GM10847 (cell line): ENCODE results near the gene ODF2L.

Source experiments
- POLR2A ChIP-seq: IDR thresholded peaks from 2 replicates; pipeline ENCODE4 v1.6.1; 2011; ENCODE audit not compliant: insufficient read length; ENCODE audit errors: extremely low read depth

Gene ODF2L, protein sequence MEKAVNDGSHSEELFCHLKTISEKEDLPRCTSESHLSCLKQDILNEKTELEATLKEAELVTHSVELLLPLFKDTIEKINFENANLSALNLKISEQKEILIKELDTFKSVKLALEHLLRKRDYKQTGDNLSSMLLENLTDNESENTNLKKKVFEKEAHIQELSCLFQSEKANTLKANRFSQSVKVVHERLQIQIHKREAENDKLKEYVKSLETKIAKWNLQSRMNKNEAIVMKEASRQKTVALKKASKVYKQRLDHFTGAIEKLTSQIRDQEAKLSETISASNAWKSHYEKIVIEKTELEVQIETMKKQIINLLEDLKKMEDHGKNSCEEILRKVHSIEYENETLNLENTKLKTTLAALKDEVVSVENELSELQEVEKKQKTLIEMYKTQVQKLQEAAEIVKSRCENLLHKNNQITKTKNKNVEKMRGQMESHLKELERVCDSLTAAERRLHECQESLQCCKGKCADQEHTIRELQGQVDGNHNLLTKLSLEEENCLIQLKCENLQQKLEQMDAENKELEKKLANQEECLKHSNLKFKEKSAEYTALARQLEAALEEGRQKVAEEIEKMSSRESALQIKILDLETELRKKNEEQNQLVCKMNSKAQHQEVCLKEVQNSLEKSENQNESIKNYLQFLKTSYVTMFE

DNA sequence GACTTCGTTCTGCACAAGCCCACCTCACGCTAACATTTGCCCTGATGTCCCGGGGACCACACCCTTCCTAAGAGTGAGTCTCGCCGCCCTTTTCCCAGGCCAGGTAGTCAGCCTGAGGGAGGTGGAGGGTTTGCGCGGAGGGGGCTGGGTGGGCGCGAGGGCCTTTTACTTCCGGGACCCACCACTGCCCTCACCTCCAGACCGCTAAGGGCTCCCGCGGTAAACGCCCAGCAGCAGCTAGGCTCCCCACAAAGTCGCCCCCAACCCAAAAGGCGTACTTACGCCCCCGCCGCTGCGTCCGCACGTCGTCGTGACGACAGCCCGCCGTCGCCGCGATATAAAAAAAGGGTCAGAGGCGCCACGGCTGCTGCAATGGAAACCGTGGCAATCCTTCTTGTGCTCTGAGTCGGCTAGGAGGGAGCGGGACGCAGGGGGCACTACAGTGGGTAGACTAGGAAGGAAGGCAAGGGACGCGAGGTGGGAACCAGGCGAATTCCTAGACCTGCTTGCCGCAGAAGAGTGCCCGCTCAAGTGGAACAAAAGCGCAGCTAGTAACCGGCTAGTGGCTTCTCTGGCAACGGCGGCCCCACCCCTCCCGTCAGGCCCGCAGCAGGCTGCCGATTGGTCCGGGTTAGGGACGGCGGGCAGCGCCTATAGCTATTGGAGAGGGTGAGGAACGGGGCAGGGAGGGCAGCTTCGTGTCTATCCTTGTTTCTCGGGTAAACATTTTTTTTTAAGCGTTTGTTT is at the start of gene ODF2L:
TSS of gene ODF2L (minus strand) at position 573 of the 747 bp plus-strand sequence. CDS start 9,296 bp downstream, outside the sequence.
- no peak for TF ChIP-seq POLR2A

DNA sequence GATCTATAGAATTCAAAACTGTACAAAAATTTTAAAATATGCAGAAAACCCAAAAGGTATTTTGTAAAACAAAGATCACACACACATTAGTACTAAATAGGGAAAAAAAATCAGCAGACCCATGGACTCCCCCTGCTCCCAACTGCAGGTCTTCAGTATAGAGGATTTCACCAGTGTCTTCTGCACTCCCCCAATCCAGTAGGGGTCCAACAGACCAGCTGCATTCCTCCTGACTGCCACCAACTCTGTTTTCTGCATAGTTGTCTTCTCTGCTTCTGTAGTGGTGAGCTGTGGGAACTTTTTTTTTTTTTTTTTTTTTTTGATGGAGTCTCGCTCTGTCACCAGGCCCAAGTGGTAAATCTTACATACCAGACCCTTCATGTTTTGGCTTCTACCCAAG is 49.8 kb upstream of the ODF2L start:
- TF ChIP-seq POLR2A = no peak

DNA sequence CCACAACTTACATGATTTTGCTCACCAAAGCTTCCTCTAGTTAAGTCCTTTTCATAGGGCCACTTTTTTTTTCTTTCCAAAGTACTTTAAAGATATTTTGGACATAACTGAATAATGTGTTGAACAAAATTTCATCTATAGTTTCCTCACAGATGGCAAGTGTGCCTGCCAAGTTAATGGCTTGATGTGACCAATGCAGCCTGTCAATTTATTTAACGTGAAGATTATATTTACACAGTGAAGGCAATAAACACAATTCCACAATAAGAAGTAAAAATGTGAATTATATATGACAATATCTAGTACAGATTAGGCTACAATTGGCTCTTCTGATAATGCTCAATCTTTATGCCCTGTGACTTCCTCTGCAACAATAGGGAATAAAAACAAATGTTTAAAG is 45.9 kb upstream of the ODF2L start:
- TF ChIP-seq POLR2A = no peak

- no peak for TF ChIP-seq POLR2A
Measured at GRCh38 chr1:86441581-86441980, 45.5 kb upstream of the ODF2L start.

DNA sequence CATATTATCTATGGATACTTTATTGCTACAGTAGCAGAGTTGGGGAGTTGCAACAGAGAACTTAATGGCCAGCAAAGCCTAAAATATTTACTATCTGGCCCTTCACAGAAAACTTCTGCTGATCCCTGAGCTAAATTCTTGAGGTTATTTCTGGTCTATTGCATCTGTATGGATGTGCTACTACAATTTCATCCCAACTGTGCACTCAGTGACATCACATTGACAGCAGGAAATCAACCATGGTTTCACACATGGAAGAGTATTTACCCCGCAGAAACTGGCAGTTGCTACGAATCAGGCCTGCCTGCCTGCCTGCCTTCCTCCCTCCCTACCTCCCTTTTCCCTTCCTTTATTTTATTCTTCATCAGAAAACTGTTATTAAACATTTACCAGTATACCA is 39.9 kb upstream of the ODF2L start:
- no peak for TF ChIP-seq POLR2A

- no peak for TF ChIP-seq POLR2A
Measured at GRCh38 chr1:86435327-86435726, 39.2 kb upstream of the ODF2L start.

DNA sequence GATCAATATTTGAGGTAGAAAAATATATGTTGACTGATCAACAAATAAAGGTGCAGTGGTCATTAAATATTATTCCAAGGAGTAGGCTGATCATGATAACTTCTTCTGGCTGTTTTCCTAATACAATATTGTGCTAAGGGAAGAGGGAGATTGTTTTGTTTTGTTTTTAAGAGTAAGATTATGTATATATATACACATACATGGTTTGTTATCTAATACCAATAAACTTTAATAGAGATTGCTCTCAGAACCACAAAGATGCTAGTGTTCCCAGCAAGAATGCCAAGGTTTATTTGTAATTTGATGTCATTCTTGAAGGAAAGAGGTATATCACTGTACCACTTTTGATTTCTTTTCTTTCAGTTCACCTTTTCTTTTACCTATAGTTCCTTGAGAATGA is 37.9 kb upstream of the ODF2L start:
- TF ChIP-seq POLR2A = no peak

DNA sequence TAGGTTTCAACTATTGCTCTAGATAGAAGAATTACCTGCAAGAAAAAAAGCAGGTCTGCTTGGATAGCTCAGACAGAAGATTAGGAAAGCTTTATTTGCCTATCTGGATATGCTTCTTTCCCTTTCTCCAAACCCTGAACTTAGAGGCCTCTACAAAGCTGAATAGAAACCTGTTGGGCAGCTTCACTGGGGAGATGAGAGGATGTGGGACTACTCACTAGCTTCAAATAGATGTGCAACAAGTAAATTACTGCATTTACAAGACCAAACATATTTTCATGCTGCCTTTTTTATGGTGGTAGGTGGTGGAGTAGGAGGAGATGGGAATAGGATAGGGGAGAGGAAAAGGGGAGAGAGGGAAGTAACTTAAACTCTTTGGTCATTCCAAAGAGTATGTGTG is 34.3 kb upstream of the ODF2L start:
- no peak for TF ChIP-seq POLR2A

DNA sequence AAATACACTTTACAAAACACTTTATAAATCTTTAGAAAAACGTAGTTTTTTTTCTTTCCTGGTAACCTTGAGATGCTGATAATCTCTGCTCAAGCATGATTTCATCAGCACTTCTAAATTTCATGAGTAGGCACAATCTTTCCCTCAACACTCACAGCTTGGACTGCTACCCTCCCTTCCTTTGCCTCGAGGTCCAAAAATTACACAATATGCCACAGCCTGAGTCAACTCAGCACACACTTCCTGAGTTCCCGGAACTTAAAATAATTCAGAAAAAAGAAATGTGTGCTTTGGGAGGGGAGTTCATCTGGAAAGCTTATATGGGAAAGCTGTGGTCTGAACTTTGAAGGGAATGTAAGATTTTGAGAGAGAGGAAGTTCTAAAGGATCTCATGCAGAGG is 33.7 kb upstream of the ODF2L start:
- TF ChIP-seq POLR2A = no peak

DNA sequence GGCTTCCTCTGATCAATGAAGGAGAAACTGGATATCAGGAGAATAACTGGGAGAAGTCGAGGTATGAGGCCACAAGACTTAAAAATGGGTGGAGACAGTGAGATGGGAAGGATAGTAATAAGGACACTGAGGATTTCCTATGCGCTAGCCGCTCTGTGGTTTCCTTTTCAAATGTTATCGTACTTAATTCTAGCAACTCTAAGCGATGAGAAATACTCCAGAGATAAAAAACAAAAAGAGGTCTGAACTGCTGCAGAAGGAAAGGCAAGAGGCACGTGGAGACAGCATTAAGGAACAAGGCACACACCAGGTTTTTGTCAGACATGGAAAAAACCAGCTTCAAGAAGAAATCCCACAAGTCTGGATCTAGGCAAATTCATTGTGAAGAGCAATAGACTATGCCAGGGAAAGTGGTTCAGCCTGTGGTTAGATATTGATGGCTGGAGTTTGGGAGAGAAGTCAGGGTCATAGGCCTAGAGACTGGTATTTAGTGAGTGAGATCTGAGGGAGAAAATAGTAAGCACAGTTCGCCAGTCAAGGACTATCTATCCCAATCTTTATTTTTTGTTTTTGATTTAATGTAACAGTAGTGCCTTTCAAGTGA is 33.1 kb upstream of the ODF2L start:
- no peak for TF ChIP-seq POLR2A

- no peak for TF ChIP-seq POLR2A
Measured at GRCh38 chr1:86423873-86424272, 27.8 kb upstream of the ODF2L start, which contains the start of gene CLCA2. CLCA2 (plus strand) TSS chr1:86424171; CDS start chr1:86424248, 77 bp downstream.

GRCh38 chr1:86423473-86423872 is 27.4 kb upstream of the ODF2L start:
- TF ChIP-seq POLR2A = no peak

DNA sequence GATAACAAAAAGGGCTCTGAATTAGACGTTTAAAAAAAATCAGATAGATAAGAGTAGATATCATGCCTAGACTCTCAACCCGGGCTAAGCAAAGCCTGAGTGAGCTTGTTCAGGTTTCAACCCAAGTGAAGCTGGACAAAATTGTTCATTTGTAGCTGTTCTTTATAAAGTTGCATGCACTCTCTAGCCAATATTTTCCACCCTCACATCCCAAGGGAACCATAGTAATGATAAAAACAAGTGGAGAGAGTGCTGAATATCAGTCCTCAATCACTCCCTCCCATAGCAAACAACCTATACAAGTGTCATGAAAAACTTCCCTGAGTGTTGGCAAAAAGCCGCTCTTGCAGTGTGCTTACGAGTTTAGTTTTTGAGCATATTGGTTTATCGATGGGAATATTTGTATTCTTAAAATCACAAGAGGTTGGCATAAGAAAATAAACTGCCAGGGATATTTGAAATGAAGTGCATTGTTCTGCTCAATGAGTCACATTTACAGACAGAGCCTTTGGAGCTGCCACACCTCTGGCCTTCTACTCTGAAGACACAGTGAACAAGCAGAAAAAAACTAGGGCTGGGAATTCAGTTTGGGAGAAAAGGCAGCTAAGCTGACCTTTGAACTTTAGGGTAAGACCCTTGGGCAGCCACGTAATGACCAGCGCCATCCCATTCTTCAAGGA is 25.6 kb upstream of the ODF2L start:
- no peak for TF ChIP-seq POLR2A

GRCh38 chr1:86419277-86419903 is 23.3 kb upstream of the ODF2L start:
- no peak for TF ChIP-seq POLR2A
